SK-N-MC (cell line): ENCODE measurements around the gene TTLL11.

Experiments
- DNase-seq: peaks from one replicate; pipeline ENCODE4 v3.0.0-alpha.2; 2011; ENCODE audit warnings: low read depth, low spot score
- H3K27ac ChIP-seq: fragments of 200-600 bp; sonication (generic); 2 replicates; pipeline ENCODE4 v1.5.1; 2016; ENCODE audit warnings: mixed run types
- H3K36me3 ChIP-seq: fragments of 200-600 bp; sonication (generic); 2 replicates; pipeline ENCODE4 v1.6.1; 2017; ENCODE audit warnings: antibody characterized with exemption, low read length, mixed read lengths; ENCODE audit not compliant: insufficient read depth
- H3K4me3 ChIP-seq: fragments of 200-600 bp; sonication (generic); 2 replicates; pipeline ENCODE4 v1.5.1; 2016
- H3K9ac ChIP-seq: fragments of 200-600 bp; sonication (generic); 2 replicates; pipeline ENCODE4 v1.8.0; 2017; ENCODE audit warnings: mixed run types, mixed read lengths; ENCODE audit not compliant: insufficient read length
- H3K9me3 ChIP-seq: fragments of 200-600 bp; sonication (generic); 2 replicates; pipeline ENCODE4 v1.6.1; 2017; ENCODE audit warnings: low read depth, mild to moderate bottlenecking, antibody characterized with exemption, low read length, moderate library complexity, mixed read lengths
- EZH2 ChIP-seq: fragments of 200-600 bp; sonication (generic); IDR thresholded peaks from one replicate; pipeline ENCODE4 v1.6.1; 2017; ENCODE audit warnings: antibody characterized with exemption
- FOXP2 ChIP-seq: optimal IDR thresholded peaks from 2 replicates; pipeline ENCODE3; 2011; ENCODE audit warnings: mild to moderate bottlenecking, moderate library complexity; ENCODE audit not compliant: insufficient read depth; ENCODE audit errors: extremely low read length, control extremely low read depth
- POLR2AphosphoS5 ChIP-seq: IDR thresholded peaks from 2 replicates; pipeline ENCODE4 v1.6.1; 2012; ENCODE audit warnings: mild to moderate bottlenecking, low read depth, low read length, borderline replicate concordance

The TTLL11 gene

GRCh38 chr9:121938621-121939020 is 154.5 kb downstream of the TTLL11 start:
- Histone ChIP-seq H3K27ac (no peak overlapping the region), H3K4me3 (no peak overlapping the region), H3K36me3 (no peaks in the 10 kb centered on the region), H3K9me3 (no peaks in the 10 kb centered on the region), H3K9ac (no peak overlapping the region)
- no peak for DNase-seq
- TF ChIP-seq EZH2 (no peak), FOXP2 (no peak), POLR2AphosphoS5 (no peak)

DNA sequence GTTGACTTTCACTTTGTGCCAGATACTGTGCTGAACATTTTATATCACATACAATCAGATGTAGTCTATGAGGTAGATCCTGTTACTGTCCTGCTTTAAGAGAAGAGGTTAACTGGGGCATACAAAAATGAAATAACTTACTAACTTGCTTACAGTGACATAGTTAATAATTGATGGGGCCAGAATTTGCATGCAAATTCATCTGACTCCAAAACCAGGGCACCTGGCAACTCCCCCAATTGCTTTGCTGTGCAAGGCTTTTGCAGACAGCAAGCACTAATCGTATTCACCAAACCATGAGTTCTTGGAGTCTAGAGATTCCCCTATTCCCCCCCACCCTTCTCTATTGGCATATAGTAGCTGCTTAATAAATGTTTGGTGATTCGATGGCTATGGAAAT is 155.9 kb downstream of the TTLL11 start:
- no peaks in the 10 kb centered on the region for H3K36me3 ChIP-seq
- no peak overlapping the region for H3K27ac ChIP-seq
- H3K9me3 ChIP-seq, result no peaks in the 10 kb centered on the region
- no peak overlapping the region for H3K4me3 ChIP-seq
- DNase-seq, result no peak
- TF ChIP-seq FOXP2, result no peak
- no peak for TF ChIP-seq POLR2AphosphoS5
- no peak for TF ChIP-seq EZH2
- no peak overlapping the region for H3K9ac ChIP-seq

DNA sequence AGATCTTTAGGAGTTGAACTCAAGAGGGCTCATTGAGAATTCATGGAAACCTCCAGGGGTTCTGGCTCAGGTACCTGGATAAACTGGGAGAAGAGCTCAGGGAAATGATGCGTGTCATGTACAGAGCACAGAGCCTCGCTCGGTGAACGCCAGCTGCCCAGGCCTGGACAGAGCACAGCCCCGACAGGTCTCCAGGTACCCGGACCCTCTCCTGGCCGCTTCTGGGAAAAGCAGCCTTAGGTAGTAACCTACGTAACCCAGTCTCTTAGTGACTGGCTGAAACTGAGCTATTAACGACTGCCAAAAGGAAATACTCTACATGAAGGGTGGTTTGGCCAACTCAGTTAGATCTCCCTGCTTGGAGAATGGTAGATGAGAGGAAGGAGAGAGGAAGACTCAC is 157.4 kb downstream of the TTLL11 start:
- H3K9ac ChIP-seq, result no peak overlapping the region
- H3K36me3 ChIP-seq, result no peaks in the 10 kb centered on the region
- no peak overlapping the region for H3K27ac ChIP-seq
- no peak for DNase-seq
- no peaks in the 10 kb centered on the region for H3K9me3 ChIP-seq
- no peak for TF ChIP-seq EZH2
- TF ChIP-seq FOXP2, result no peak
- TF ChIP-seq POLR2AphosphoS5, result no peak
- no peak overlapping the region for H3K4me3 ChIP-seq

DNA sequence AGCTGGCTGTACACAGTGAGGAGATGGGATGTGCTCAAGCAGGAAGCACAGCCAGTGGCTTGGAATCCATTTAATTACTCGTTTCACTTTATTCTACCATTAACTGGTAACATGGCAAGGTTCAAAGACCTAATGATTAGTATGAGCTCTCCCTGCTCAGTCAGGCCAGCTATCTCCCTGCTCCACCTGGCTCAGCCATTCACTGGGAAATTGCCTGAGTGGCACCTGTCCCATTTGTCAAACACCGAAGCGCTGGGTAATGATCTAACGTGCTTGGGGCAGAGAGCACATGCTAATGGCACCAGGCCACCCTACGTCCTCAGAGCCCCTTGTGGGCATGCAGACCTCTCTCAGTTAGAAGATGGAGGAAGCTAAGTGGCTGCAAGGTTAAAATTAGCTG is 162.2 kb downstream of the TTLL11 start:
- H3K9me3 ChIP-seq, result no peaks in the 10 kb centered on the region
- H3K9ac ChIP-seq, result no peak overlapping the region
- no peak overlapping the region for H3K27ac ChIP-seq
- H3K36me3 ChIP-seq, result no peaks in the 10 kb centered on the region
- TF ChIP-seq FOXP2 (no peak), POLR2AphosphoS5 (no peak), EZH2 (no peak)
- H3K4me3 ChIP-seq, result no peak overlapping the region
- DNase-seq, result no peak

- DNase-seq, result no peak
- Histone ChIP-seq H3K36me3 (no peaks in the 10 kb centered on the region), H3K27ac (no peak overlapping the region), H3K4me3 (no peak overlapping the region), H3K9me3 (no peaks in the 10 kb centered on the region), H3K9ac (no peak overlapping the region)
- TF ChIP-seq FOXP2 (no peak), POLR2AphosphoS5 (no peak), EZH2 (no peak)
These were observed 162.9 kb downstream of the TTLL11 start for GRCh38 chr9:121929893-121930875.

DNA sequence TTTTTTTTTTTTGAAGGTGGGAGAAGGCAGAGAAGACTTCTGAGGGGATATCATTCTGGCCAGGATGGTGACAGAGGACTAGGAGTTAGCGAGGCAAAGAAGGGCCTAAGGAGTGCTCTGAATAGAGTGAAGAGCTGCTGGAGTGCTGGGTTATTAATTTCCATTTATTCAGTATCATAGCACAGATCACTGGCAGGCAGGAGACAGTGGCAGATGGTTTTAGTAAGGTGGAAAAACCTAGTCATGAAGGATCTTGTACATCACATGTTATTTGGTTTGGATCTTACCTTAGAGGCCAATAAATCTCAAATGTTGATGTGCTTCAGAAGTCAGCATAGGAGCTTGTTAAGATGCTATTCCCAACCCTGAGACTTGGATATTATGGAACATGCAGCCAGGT is 165.5 kb downstream of the TTLL11 start:
- DNase-seq, result no peak
- H3K9me3 ChIP-seq, result no peaks in the 10 kb centered on the region
- no peak overlapping the region for H3K4me3 ChIP-seq
- TF ChIP-seq FOXP2 (no peak), EZH2 (no peak), POLR2AphosphoS5 (no peak)
- H3K36me3 ChIP-seq, result no peaks in the 10 kb centered on the region
- no peak overlapping the region for H3K27ac ChIP-seq
- H3K9ac ChIP-seq, result no peak overlapping the region

- H3K9me3 ChIP-seq, result no peaks in the 10 kb centered on the region
- no peaks in the 10 kb centered on the region for H3K36me3 ChIP-seq
These were observed 166.0 kb downstream of the TTLL11 start for GRCh38 chr9:121927081-121927480.

GRCh38 chr9:121926351-121926801 is 166.7 kb downstream of the TTLL11 start:
- Histone ChIP-seq H3K27ac (no peak overlapping the region), H3K36me3 (no peaks in the 10 kb centered on the region), H3K9ac (no peak overlapping the region), H3K4me3 (no peak overlapping the region), H3K9me3 (no peaks in the 10 kb centered on the region)
- no peak for DNase-seq
- TF ChIP-seq FOXP2 (no peak), POLR2AphosphoS5 (no peak), EZH2 (no peak)

More at GRCh38 chr9:121927081-121927480, 166.0 kb downstream of the TTLL11 start:
- no peak for TF ChIP-seq FOXP2
- TF ChIP-seq POLR2AphosphoS5, result no peak
- TF ChIP-seq EZH2, result no peak
- no peak overlapping the region for H3K27ac ChIP-seq
- no peak overlapping the region for H3K9ac ChIP-seq
- DNase-seq, result no peak
- H3K4me3 ChIP-seq, result no peak overlapping the region
